Adipose tissue (tissue), 3 donors: ENCODE results near the gene CYP21A2. TPM values are rescaled to one million over a fixed set of nuclear protein-coding genes. Genes with fewer than 3 reads are reported as not detected.
"Not testable (repeated sequence)": the region's sequence is repeated elsewhere in the genome, so short reads cannot be mapped to it uniquely, and the experiment has no call there.

Source experiments
- H3K27ac ChIP-seq: one replicate; pipeline ENCODE4 v1.5.1; 2013; ENCODE audit warnings: low read depth, low read length
- WGBS, 3 donors: extraction: QIAGEN DNeasy Blood & Tissue Kit; methylation state at CpG; one replicate each; pipeline ENCODE4 v1.1.7; 2013; 5-methylcytosine and 5-hydroxymethylcytosine counted together
- polyA plus RNA-seq, 3 donors: library from polyadenylated mRNA; stranded (reverse); fragments of 200-250 nt; gene quantifications; one replicate each; pipeline ENCODE4 v1.2.3, GENCODE V29; 2013
- donor health status: healthy with polysubstance abuse.
- donor health status: Bipolar disorder and iron deficiency.
- donor health status: healthy.

The CYP21A2 gene
- polyA plus RNA-seq, 3 donors: 0.71 to 2.1 (median 1.4) TPM

- not testable (repeated sequence) for H3K27ac ChIP-seq
- no CpG with 5 or more reads among the region's 10 CpGs for WGBS, 3 donors
Measured at GRCh38 chr6:32022100-32022499, 16.1 kb upstream of the CYP21A2 start.

DNA sequence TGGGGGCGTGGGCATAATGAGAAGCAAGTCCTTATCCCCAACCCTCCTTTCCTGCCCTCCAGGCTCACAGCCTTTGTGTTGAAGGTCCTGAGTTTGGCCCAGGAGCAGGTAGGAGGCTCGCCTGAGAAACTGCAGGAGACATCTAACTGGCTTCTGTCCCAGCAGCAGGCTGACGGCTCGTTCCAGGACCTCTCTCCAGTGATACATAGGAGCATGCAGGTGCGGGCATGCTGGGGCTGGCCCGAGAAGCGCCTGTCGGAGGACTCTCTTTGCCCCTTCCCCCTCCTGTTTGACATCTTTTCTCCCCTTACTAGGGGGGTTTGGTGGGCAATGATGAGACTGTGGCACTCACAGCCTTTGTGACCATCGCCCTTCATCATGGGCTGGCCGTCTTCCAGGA lies 9.6 kb upstream of the CYP21A2 start:
- 87 to 100% (median 88%) methylated on average over 2 to 6 of the region's 10 CpGs for WGBS, 3 donors
- H3K27ac ChIP-seq: not testable (repeated sequence)

DNA sequence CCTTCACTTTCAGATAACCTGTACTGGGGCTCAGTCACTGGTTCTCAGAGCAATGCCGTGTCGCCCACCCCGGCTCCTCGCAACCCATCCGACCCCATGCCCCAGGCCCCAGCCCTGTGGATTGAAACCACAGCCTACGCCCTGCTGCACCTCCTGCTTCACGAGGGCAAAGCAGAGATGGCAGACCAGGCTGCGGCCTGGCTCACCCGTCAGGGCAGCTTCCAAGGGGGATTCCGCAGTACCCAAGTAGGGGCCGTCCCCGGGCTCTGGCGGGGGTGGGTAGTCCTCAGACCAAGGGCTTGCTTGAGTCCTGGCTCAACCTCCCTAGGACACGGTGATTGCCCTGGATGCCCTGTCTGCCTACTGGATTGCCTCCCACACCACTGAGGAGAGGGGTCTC lies 8.7 kb upstream of the CYP21A2 start:
- 86 to 92% (median 89%) methylated on average over 6 to 8 of the region's 14 CpGs for WGBS, 3 donors
- not testable (repeated sequence) for H3K27ac ChIP-seq

GRCh38 chr6:32035283-32036013 lies 2.8 kb upstream of the CYP21A2 start:
- WGBS, 3 donors: no CpG with 5 or more reads among the region's 16 CpGs
- H3K27ac ChIP-seq: not testable (repeated sequence)

DNA sequence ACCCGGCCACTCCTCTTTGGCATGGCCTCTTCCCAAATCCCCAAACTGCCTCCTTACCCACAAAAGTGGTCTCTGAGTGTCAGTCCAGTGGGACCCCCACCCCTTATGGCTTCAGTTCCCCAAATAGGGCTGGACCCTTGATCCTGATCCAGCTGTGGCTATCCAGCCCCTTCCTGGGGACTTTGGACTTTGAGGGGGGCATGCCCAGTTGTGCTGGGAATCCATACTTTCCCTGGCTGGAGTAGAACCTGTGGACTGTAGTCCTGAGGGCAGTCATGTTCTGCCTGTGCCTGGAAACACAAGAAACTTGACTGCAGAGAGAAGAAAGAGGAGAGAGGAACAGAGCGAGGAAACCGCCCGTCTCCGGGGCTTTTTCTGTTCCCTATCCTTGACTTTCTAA lies 1.1 kb upstream of the CYP21A2 start:
- 51 to 88% (median 59%) methylated on average over 3 to 5 of the region's 5 CpGs for WGBS, 3 donors

DNA sequence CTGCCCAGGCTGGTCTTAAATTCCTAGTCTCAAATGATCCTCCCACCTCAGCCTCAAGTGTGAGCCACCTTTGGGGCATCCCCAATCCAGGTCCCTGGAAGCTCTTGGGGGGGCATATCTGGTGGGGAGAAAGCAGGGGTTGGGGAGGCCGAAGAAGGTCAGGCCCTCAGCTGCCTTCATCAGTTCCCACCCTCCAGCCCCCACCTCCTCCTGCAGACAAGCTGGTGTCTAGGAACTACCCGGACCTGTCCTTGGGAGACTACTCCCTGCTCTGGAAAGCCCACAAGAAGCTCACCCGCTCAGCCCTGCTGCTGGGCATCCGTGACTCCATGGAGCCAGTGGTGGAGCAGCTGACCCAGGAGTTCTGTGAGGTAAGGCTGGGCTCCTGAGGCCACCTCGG lies 663 bp downstream of the CYP21A2 start:
- not testable (repeated sequence) for H3K27ac ChIP-seq
- WGBS, 3 donors: 73 to 92% (median 89%) methylated on average over 3 to 4 of the region's 5 CpGs

More for the DNA sequence above, 1.1 kb upstream of the CYP21A2 start:
- H3K27ac ChIP-seq: not testable (repeated sequence)

DNA sequence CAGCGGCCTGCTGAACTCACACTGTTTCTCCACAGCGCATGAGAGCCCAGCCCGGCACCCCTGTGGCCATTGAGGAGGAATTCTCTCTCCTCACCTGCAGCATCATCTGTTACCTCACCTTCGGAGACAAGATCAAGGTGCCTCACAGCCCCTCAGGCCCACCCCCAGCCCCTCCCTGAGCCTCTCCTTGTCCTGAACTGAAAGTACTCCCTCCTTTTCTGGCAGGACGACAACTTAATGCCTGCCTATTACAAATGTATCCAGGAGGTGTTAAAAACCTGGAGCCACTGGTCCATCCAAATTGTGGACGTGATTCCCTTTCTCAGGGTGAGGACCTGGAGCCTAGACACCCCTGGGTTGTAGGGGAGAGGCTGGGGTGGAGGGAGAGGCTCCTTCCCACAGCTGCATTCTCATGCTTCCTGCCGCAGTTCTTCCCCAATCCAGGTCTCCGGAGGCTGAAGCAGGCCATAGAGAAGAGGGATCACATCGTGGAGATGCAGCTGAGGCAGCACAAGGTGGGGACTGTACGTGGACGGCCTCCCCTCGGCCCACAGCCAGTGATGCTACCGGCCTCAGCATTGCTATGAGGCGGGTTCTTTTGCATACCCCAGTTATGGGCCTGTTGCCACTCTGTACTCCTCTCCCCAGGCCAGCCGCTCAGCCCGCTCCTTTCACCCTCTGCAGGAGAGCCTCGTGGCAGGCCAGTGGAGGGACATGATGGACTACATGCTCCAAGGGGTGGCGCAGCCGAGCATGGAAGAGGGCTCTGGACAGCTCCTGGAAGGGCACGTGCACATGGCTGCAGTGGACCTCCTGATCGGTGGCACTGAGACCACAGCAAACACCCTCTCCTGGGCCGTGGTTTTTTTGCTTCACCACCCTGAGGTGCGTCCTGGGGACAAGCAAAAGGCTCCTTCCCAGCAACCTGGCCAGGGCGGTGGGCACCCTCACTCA lies 1.4 kb downstream of the CYP21A2 start:
- H3K27ac ChIP-seq: not testable (repeated sequence)
- 66 to 76% (median 67%) methylated on average over 17 to 22 of the region's 24 CpGs for whole genome bisulfite sequencing, 3 donors

DNA sequence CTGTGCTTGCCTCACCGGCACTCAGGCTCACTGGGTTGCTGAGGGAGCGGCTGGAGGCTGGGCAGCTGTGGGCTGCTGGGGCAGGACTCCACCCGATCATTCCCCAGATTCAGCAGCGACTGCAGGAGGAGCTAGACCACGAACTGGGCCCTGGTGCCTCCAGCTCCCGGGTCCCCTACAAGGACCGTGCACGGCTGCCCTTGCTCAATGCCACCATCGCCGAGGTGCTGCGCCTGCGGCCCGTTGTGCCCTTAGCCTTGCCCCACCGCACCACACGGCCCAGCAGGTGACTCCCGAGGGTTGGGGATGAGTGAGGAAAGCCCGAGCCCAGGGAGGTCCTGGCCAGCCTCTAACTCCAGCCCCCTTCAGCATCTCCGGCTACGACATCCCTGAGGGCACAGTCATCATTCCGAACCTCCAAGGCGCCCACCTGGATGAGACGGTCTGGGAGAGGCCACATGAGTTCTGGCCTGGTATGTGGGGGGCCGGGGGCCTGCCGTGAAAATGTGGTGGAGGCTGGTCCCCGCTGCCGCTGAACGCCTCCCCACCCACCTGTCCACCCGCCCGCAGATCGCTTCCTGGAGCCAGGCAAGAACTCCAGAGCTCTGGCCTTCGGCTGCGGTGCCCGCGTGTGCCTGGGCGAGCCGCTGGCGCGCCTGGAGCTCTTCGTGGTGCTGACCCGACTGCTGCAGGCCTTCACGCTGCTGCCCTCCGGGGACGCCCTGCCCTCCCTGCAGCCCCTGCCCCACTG lies 2.3 kb downstream of the CYP21A2 start:
- not testable (repeated sequence) for H3K27ac ChIP-seq
- 77 to 85% (median 79%) methylated on average over 14 to 22 of the region's 43 CpGs for WGBS, 3 donors

GRCh38 chr6:32041050-32041321 lies 2.8 kb downstream of the CYP21A2 start:
- H3K27ac ChIP-seq: not testable (repeated sequence)
- WGBS, 3 donors: 71 to 81% (median 73%) methylated on average over 5 to 6 of the region's 13 CpGs

GRCh38 chr6:32041385-32041784 lies 3.2 kb downstream of the CYP21A2 start:
- 42 to 76% (median 74%) methylated on average over 5 to 6 of the region's 10 CpGs for WGBS, 3 donors
- not testable (repeated sequence) for H3K27ac ChIP-seq

- 87 to 93% (median 91%) methylated on average over 10 to 13 of the region's 15 CpGs for WGBS, 3 donors
- not testable (repeated sequence) for H3K27ac ChIP-seq
Measured at GRCh38 chr6:32042276-32042675, 4.1 kb downstream of the CYP21A2 start.

- 86 to 92% (median 87%) methylated on average over 13 to 17 of the region's 31 CpGs for WGBS, 3 donors
- H3K27ac ChIP-seq: not testable (repeated sequence)
Measured at GRCh38 chr6:32043589-32044380, 5.6 kb downstream of the CYP21A2 start.

DNA sequence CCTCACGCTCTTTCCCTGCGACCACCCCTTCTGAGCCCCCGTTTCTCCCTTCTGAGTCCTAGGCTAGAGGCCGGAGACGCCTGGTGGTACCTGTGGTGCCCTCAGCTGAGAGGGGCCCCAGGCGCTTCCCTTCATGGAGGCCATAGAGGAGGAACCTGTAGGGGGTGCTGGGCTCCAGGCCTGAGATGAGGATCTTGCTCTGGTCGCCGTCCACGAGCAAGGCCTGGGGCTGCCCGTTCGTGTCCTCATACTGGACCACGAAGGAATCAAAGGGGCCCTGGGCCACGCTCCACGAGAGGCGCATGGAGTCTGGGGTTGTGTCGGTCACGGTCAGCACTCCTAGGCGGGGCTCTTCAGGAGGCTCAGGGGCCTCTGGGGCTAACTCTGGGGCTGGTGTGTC lies 6.7 kb downstream of the CYP21A2 start:
- H3K27ac ChIP-seq: not testable (repeated sequence)
- 84 to 87% (median 85%) methylated on average over 10 to 11 of the region's 18 CpGs for WGBS, 3 donors

GRCh38 chr6:32045811-32046449 lies 7.7 kb downstream of the CYP21A2 start:
- WGBS, 3 donors: 64 to 70% (median 67%) methylated on average over 20 to 22 of the region's 22 CpGs
- H3K27ac ChIP-seq: no peak overlapping the region

GRCh38 chr6:32046450-32047083 lies 8.4 kb downstream of the CYP21A2 start:
- WGBS, 3 donors: 45 to 49% (median 48%) methylated on average over 14 of the region's 14 CpGs
- peak overlapping the region; percentile 92 for H3K27ac ChIP-seq

- WGBS, 3 donors: 46 to 70% (median 50%) methylated on average over 11 of the region's 11 CpGs
- peak overlapping the region; percentile 92 for H3K27ac ChIP-seq
Measured at GRCh38 chr6:32047084-32047478, 8.9 kb downstream of the CYP21A2 start.

DNA sequence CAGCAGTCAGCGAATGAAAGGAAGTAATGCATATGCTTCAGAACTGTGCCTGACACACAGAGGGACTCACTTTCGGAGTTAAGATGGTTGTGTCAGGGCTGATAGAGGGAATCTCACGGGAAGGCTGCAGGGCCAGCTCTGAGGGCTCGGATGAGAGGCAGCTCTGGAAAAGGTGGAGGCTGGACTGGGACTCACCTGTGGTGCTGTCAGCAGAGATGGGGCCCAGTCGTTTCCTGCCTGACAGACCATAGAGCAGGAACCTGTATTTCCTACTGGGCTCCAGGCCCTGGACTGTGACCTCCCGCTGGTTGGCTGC lies 9.3 kb downstream of the CYP21A2 start:
- WGBS, 3 donors: 57 to 73% (median 65%) methylated on average over 6 of the region's 6 CpGs

More for the DNA sequence above, 9.3 kb downstream of the CYP21A2 start:
- no peak overlapping the region for H3K27ac ChIP-seq
